K562 (cell line): ENCODE data around the gene ABCB6. TPM values are rescaled to one million over a fixed set of nuclear protein-coding genes. Genes with fewer than 3 reads are reported as not detected.
"Not testable (repeated sequence)": the region's sequence is repeated elsewhere in the genome, so short reads cannot be mapped to it uniquely, and the experiment has no call there.

Source experiments
- ATAC-seq: fragments of 200-7000 bp; cut with Tn5 transposase; 3 replicates; pipeline ENCODE4 v1.9.1; 2020; ENCODE audit warnings: moderate library complexity
- BruUV-seq: library from RNA; stranded (reverse); fragments of 400-500 nt; replicated peaks from 2 replicates; lab custom pipeline; 2021; lab: Mats Ljungman, UMichigan
- CTCF ChIA-PET: fragments of 300-600 bp; formaldehyde crosslinking; extraction: SDS; loops from one replicate; lab custom pipeline; 2021; ENCODE audit warnings: low intra/inter-chr PET ratio; lab: Yijun Ruan, JAX
- POLR2A ChIA-PET: fragments of 300-600, 350-650 bp; sonication (Branson Sonifier 250); formaldehyde crosslinking; extraction: SDS; loops from one replicate; lab custom pipeline; 2021; ENCODE audit warnings: antibody characterized with exemption, inconsistent platforms; lab: Yijun Ruan, JAX
- DNase-seq, 4 experiments: peaks; one replicate each; pipeline versions ENCODE4 v3.0.0 to v3.0.0-alpha.2; 2011 to 2018; ENCODE audit warnings: low spot score in 3 of 4, mixed read lengths in 3 of 4; ENCODE audit errors: extremely low read depth in 1 of 4
- FAIRE-seq: peaks from 2 replicates; lab custom pipeline; 2011; peaks lifted over from hg19 to GRCh38; lab: Jason Lieb, UNC
- H2AFZ ChIP-seq: 2 replicates; pipeline ENCODE4 v1.6.0; 2011; ENCODE audit warnings: low read depth, low read length, control low read depth, inconsistent platforms
- H3K27ac ChIP-seq: fragments of 200-600 bp; 3 replicates; pipeline ENCODE4 v1.8.0; 2011; ENCODE audit warnings: low read depth, mild to moderate bottlenecking, control low read depth, inconsistent platforms, low read length, moderate library complexity, mixed read lengths; ENCODE audit errors: extremely low read depth
- H3K27me3 ChIP-seq, 2 experiments: fragments of 300-600 bp in 1 of 2; 2 replicates in 1 of 2; 3 replicates in 1 of 2; pipeline versions ENCODE4 v1.6.0 to v1.8.0; 2011; ENCODE audit warnings: inconsistent platforms in 2 of 2, low read length in 2 of 2, mild to moderate bottlenecking in 1 of 2, mixed read lengths in 1 of 2, moderate library complexity in 1 of 2; ENCODE audit not compliant: control insufficient read depth in 2 of 2, insufficient read depth in 2 of 2
- H3K36me3 ChIP-seq: fragments of 300-600 bp; 3 replicates; pipeline ENCODE4 v1.8.0; 2011; ENCODE audit warnings: mild to moderate bottlenecking, low read length, inconsistent platforms; ENCODE audit not compliant: control insufficient read depth, insufficient read depth
- H3K4me1 ChIP-seq, 2 experiments: fragments of 200-600 bp in 1 of 2; replicated peaks in 1 of 2; 2 replicates in 1 of 2; 3 replicates in 1 of 2; pipeline versions ENCODE4 v1.5.1 to v1.8.0; 2011; ENCODE audit warnings: inconsistent platforms in 2 of 2, low read length in 2 of 2, mild to moderate bottlenecking in 1 of 2, mixed read lengths in 1 of 2, moderate library complexity in 1 of 2; ENCODE audit not compliant: control insufficient read depth in 2 of 2, insufficient read depth in 2 of 2
- H3K4me2 ChIP-seq: 2 replicates; pipeline ENCODE4 v1.6.1; 2011; ENCODE audit warnings: low read length, control low read depth, inconsistent platforms, mixed read lengths; ENCODE audit not compliant: insufficient read depth
- H3K4me3 ChIP-seq: fragments of 200-600 bp; sonication (generic), shearing (Covaris generic); 2 replicates; pipeline ENCODE4 v1.5.1; 2016; ENCODE audit warnings: control low read depth, inconsistent platforms
- H3K79me2 ChIP-seq: fragments of 200-600 bp; 3 replicates; pipeline ENCODE4 v1.8.0; 2011; ENCODE audit warnings: low read length, inconsistent platforms; ENCODE audit not compliant: control insufficient read depth, insufficient read depth
- H3K9ac ChIP-seq, 2 experiments: 2 replicates each; pipeline versions ENCODE4 v1.6.0 to v1.6.1; 2011; ENCODE audit warnings: low read depth in 2 of 2, low read length in 2 of 2, control low read depth in 1 of 2, inconsistent platforms in 1 of 2, mild to moderate bottlenecking in 1 of 2, mixed read lengths in 1 of 2; ENCODE audit not compliant: insufficient read depth in 1 of 2
- H3K9me1 ChIP-seq: one replicate; pipeline ENCODE4 v1.6.0; 2011; ENCODE audit warnings: inconsistent platforms, mild to moderate bottlenecking, low read length, moderate library complexity; ENCODE audit not compliant: control insufficient read depth, insufficient read depth
- H3K9me3 ChIP-seq: replicated peaks from 2 replicates; pipeline ENCODE4 v1.5.1; 2011; ENCODE audit warnings: low read depth, low read length, inconsistent platforms; ENCODE audit not compliant: control insufficient read depth, insufficient read depth
- H4K20me1 ChIP-seq: replicated peaks from 2 replicates; pipeline ENCODE4 v1.6.1; 2011; ENCODE audit warnings: low read length, inconsistent platforms, mixed read lengths; ENCODE audit not compliant: control insufficient read depth, insufficient read depth
- KDM5B ChIP-seq: fragments of 200-600 bp; sonication (generic); IDR thresholded peaks from 2 replicates; pipeline ENCODE4 v1.6.1; 2012; ENCODE audit warnings: low read depth, mild to moderate bottlenecking, moderate library complexity, low read length, control low read depth, inconsistent platforms; ENCODE audit not compliant: insufficient replicate concordance
- NFYB ChIP-seq: IDR thresholded peaks from 2 replicates; pipeline ENCODE4 v1.6.1; 2011; ENCODE audit warnings: mild to moderate bottlenecking, moderate library complexity; ENCODE audit not compliant: insufficient read length; ENCODE audit errors: extremely low read depth
- POLR2A ChIP-seq: fragments of 450-650 bp; conservative IDR thresholded peaks from 2 replicates; pipeline ENCODE4 v1.6.1; 2016
- SUPT5H ChIP-seq: fragments of 450-650 bp; IDR thresholded peaks from 2 replicates; pipeline ENCODE4 v1.6.1; 2016
- WGBS: fragments of 100-300 bp; shearing (Covaris generic); methylation state at CpG from one replicate; pipeline ENCODE4 v1.1.6; 2016; ENCODE audit warnings: low coverage, mixed read lengths; ENCODE audit not compliant: insufficient coverage; ENCODE audit errors: missing lambda C conversion rate; 5-methylcytosine and 5-hydroxymethylcytosine counted together
- in situ Hi-C: fragments of 300-500 bp; cut with MboI; formaldehyde crosslinking; loops from 4 replicates; pipeline ENCODE4 v1.15.0; 2018; ENCODE audit warnings: inconsistent platforms, mixed read lengths
- intact Hi-C: fragments of 100-400 bp; cut with micrococcal nuclease; formaldehyde crosslinking; loops from 2 replicates; pipeline ENCODE4 v1.14.2; 2022
- polyA plus RNA-seq, 8 experiments: library from polyadenylated mRNA; depleted of rRNA in 4 of 8; stranded (reverse) in 5 of 8; unstranded in 3 of 8; fragments of >200 nt; fragmentation: Nextera tagmentation in 2 of 8; fragmentation: Illumina TruSeq in 1 of 8; extraction: Ambion mirVana in 2 of 8; extraction: Trizol in 1 of 8; gene quantifications; 2 replicates each; pipeline versions ENCODE4 v1.2.1 to v1.2.3, GENCODE V29; 2011 to 2014; ENCODE audit warnings: inconsistent platforms in 1 of 8, missing spikeins in 1 of 8
- total RNA-seq, 7 experiments: library from RNA; depleted of rRNA in 6 of 7; stranded (reverse); fragments of >200 nt in 6 of 7; fragmentation: Illumina TruSeq in 2 of 7; extraction: Trizol in 2 of 7; gene quantifications; 2 replicates each; pipeline versions ENCODE4 v1.2.1 to v1.2.3, GENCODE V29; 2011 to 2021; ENCODE audit warnings: low replicate concordance in 1 of 7

Gene ABCB6
- total and polyA plus RNA-seq, 9 of the 15 experiments (the other 6 are each of a cell fraction or from before 2014, with no cell fraction given), result 3.7 to 29.8 (median 16.8) TPM

DNA sequence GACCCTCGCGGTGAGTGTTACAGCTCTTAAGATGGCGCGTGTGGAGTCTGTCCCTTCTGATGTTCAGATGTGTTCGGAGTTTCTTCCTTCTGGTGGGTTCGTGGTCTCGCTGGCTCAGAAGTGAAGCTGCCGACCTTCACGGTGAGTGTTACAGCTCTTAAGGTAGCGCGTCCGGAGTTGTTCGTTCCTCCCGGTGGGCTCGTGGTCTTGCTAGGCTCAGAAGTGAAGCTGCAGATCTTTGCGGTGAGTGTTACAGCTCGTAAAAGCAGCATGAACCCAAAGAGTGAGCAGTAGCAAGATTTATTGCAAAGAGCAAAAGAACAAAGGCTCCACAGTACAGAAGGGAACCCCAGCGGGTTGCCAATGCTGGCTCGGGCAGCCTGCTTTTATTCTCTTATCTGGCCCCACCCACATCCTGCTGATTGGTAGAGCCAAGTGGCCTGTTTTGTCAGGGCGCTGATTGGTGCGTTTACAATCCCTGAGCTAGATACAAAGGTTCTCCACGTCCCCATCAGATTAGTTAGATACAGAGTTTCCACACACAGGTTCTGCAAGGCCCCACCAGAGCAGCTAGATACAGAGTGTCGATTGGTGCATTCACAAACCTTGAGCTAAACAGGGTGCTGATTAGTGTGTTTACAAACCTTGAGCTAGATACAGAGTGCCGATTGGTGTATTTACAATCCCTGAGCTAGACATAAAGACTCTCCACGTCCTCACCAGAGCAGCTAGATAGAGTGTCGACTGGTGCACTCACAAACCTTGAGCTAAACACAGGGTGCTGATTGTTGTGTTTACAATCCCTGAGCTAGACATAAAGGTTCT is 18.0 kb downstream of the ABCB6 start:
- H3K9me1 ChIP-seq, H3K4me1 ChIP-seq, H3K4me2 ChIP-seq, H3K27me3 ChIP-seq, POLR2A ChIA-PET, CTCF ChIA-PET, FAIRE-seq, in situ Hi-C loops, H3K36me3 ChIP-seq, ATAC-seq, H3K4me3 ChIP-seq, intact Hi-C loops, DNase-seq, H3K9me3 ChIP-seq, H4K20me1 ChIP-seq, H3K79me2 ChIP-seq, H3K9ac ChIP-seq, H3K27ac ChIP-seq: not testable (repeated sequence)
- TF ChIP-seq SUPT5H (peak; percentile 50), POLR2A (peak; percentile 70), NFYB (peak; percentile 28), KDM5B (peak; percentile 28)
- 75% methylated on average over 22 of the region's 26 CpGs for WGBS
- TSS peak; percentile 98 for BruUV-seq
- peak overlapping the region; percentile 39; the same call in 1 of the 2 replicates for H2AFZ ChIP-seq
